Activated CD8-positive, alpha-beta memory T cell treated with anti-CD3 and anti-CD28 coated beads, Interleukin-2, amount 50 U/mL, for 48 hours (primary cell): ENCODE data around the gene SUMO3.
A peak's percentile ranks its signal among the peaks of the same experiment; 100 is the strongest.

Experiments used
- DNase-seq: peaks from one replicate; pipeline ENCODE4 v3.0.0-alpha.2; 2020

The SUMO3 gene

GRCh38 chr21:44828362-44829056 is 10.6 kb upstream of the SUMO3 start:
- DNase-seq: no peak

GRCh38 chr21:44823179-44823660 is 5.4 kb upstream of the SUMO3 start:
- DNase-seq: no peak

GRCh38 chr21:44822484-44823178 is 4.8 kb upstream of the SUMO3 start:
- no peak for DNase-seq

- DNase-seq: no peak
Measured at GRCh38 chr21:44820851-44821250, 3.0 kb upstream of the SUMO3 start.

GRCh38 chr21:44819283-44820243 is 1.7 kb upstream of the SUMO3 start:
- DNase-seq: no peak

- no peak for DNase-seq
Measured at GRCh38 chr21:44818640-44819011, 764 bp upstream of the SUMO3 start.

- DNase-seq: peak; percentile 97
Measured at GRCh38 chr21:44817506-44817880, 369 bp downstream of the SUMO3 start.

GRCh38 chr21:44816761-44817505 is 929 bp downstream of the SUMO3 start:
- no peak for DNase-seq

GRCh38 chr21:44815852-44816628 is 1.8 kb downstream of the SUMO3 start:
- DNase-seq: no peak

- DNase-seq: no peak
Measured at GRCh38 chr21:44815225-44815624, 2.6 kb downstream of the SUMO3 start.

- DNase-seq: no peak
Measured at GRCh38 chr21:44814498-44815023, 3.3 kb downstream of the SUMO3 start.

- DNase-seq: no peak
Measured at GRCh38 chr21:44813727-44814126, 4.1 kb downstream of the SUMO3 start.

GRCh38 chr21:44813149-44813548 is 4.7 kb downstream of the SUMO3 start:
- DNase-seq: no peak

- DNase-seq: no peak
Measured at GRCh38 chr21:44812640-44813039, 5.2 kb downstream of the SUMO3 start.

GRCh38 chr21:44810779-44811178 is 7.1 kb downstream of the SUMO3 start:
- no peak for DNase-seq

- DNase-seq: no peak
Measured at GRCh38 chr21:44805859-44806258, 12.0 kb downstream of the SUMO3 start.

GRCh38 chr21:44805226-44805625 is 12.6 kb downstream of the SUMO3 start:
- DNase-seq: no peak

GRCh38 chr21:44804762-44805161 is 13.1 kb downstream of the SUMO3 start:
- no peak for DNase-seq

GRCh38 chr21:44803651-44804050 is 14.2 kb downstream of the SUMO3 start:
- no peak for DNase-seq

GRCh38 chr21:44802396-44803153 is 15.3 kb downstream of the SUMO3 start:
- no peak for DNase-seq
